Transverse colon (tissue), 4 donors: Measurements from ENCODE around the gene CSNK1G1. TPM values are rescaled to one million over a fixed set of nuclear protein-coding genes. Genes with fewer than 3 reads are reported as not detected.

Experiments
- DNase-seq: peaks from one replicate; pipeline ENCODE4 v3.0.0-alpha.2; 2019
- H3K27ac ChIP-seq, 4 donors: fragments of 200-600 bp; sonication (generic); 2 replicates each; pipeline ENCODE4 v1.5.1; 2016 to 2018; ENCODE audit warnings: inconsistent platforms in 4 of 4
- H3K27me3 ChIP-seq: fragments of 200-600 bp; sonication (generic); 2 replicates; pipeline ENCODE4 v1.5.1; 2017; ENCODE audit warnings: inconsistent platforms
- H3K36me3 ChIP-seq, 4 donors: fragments of 200-600 bp; sonication (generic); 2 replicates each; pipeline ENCODE4 v1.5.1; 2017 to 2019; ENCODE audit warnings: inconsistent platforms in 4 of 4
- H3K4me1 ChIP-seq, 4 donors: fragments of 200-600 bp; sonication (generic); 2 replicates each; pipeline ENCODE4 v1.5.1; 2017 to 2020; ENCODE audit warnings: inconsistent platforms in 4 of 4
- H3K4me3 ChIP-seq, 4 donors: fragments of 200-600 bp; sonication (generic); 1 replicate in 1 of 4; 2 replicates in 3 of 4; pipeline versions ENCODE4 v1.5.1 to v1.6.1; 2017 to 2019; ENCODE audit warnings: inconsistent platforms in 4 of 4
- H3K9me3 ChIP-seq, 2 donors: fragments of 200-600 bp; sonication (generic); 2 replicates each; pipeline ENCODE4 v1.5.1; 2017 to 2019; ENCODE audit warnings: inconsistent platforms in 2 of 2
- CTCF ChIP-seq, 5 experiments: fragments of 200-600 bp in 3 of 5; fragments of 450-650 bp in 2 of 5; sonication (generic) in 3 of 5; IDR thresholded peaks; 1 replicate in 2 of 5; 2 replicates in 3 of 5; pipeline ENCODE4 v1.5.1; 2016 to 2017; ENCODE audit warnings: antibody characterized with exemption in 5 of 5, inconsistent platforms in 3 of 5, mild to moderate bottlenecking in 2 of 5, moderate library complexity in 1 of 5
- EP300 ChIP-seq: sonication (generic); formaldehyde crosslinking; IDR thresholded peaks from one replicate; pipeline ENCODE4 v1.6.1; 2017; ENCODE audit warnings: antibody characterized with exemption, low read depth
- POLR2A ChIP-seq: fragments of 450-650 bp; IDR thresholded peaks from one replicate; pipeline ENCODE4 v1.6.1; 2016; ENCODE audit warnings: antibody characterized with exemption, mild to moderate bottlenecking, moderate library complexity
- POLR2AphosphoS5 ChIP-seq, 3 donors: sonication (generic); formaldehyde crosslinking; IDR thresholded peaks; one replicate each; pipeline ENCODE4 v1.6.1; 2016; ENCODE audit warnings: antibody characterized with exemption in 3 of 3
- WGBS, 2 donors: methylation state at CpG; one replicate each; pipeline ENCODE4 v1.1.5; 2018; ENCODE audit warnings: low coverage in 1 of 2; 5-methylcytosine and 5-hydroxymethylcytosine counted together
- in situ Hi-C, 4 donors: fragments of 200-750 bp; cut with MboI; loops; one replicate each; pipeline versions ENCODE4 v1.15.0 to v1.15.1; 2017; ENCODE audit warnings: low sequenced_read_pairs in 3 of 4, low pct_ligation_motif_present in 1 of 4, low pct_unique_long_range_greater_than_20kb in 1 of 4
- intact Hi-C: fragments of 100-400 bp; cut with DNase I; formaldehyde crosslinking; loops from one replicate; pipeline ENCODE4 v1.15.1; 2023; ENCODE audit warnings: low total_unique reads
- total RNA-seq, 4 donors: library from RNA; depleted of rRNA; stranded (reverse); fragments of >200 nt; gene quantifications; one replicate each; pipeline ENCODE4 v1.1.0, GENCODE V29; 2016

The CSNK1G1 gene
- total RNA-seq, 4 donors from 2014 or later, result 6.2 to 34.4 (median 19.7) TPM

GRCh38 chr15:64205202-64205601, 150.8 kb downstream of the CSNK1G1 start:
- intact Hi-C loops, result loop anchor here (5.0 kb wide), 1 partner anchor 512 kb away; no protein-coding TSS in a partner anchor
- H3K36me3 ChIP-seq, result peaks cover 0 to 25% (median 12%) of the 10 kb centered on the region in 4 donors
- in situ Hi-C loops, result loop anchor here in 2 of 4 donors (10.0 to 25.0 kb wide), 3 partner anchors 157 to 457 kb away; partner anchors contain the start of gene CSNK1G1 (in 1 of the 2)

GRCh38 chr15:64197425-64197824, 158.5 kb downstream of the CSNK1G1 start:
- Histone ChIP-seq H3K9me3 (no peaks in the 10 kb centered on the region), H3K27ac (no peak overlapping the region), H3K36me3 (peaks cover 0 to 12% (median 5%) of the 10 kb centered on the region in 4 donors), H3K4me1 (no peaks in the 10 kb centered on the region), H3K27me3 (no peaks in the 10 kb centered on the region), H3K4me3 (no peak overlapping the region)
- 86 to 91% methylated on average over 1 of the region's 1 CpG for WGBS, 2 donors
- no peak for DNase-seq
- intact Hi-C loops (no loop called here), in situ Hi-C loops (no loop called here)
- TF ChIP-seq CTCF (IDR thresholded peaks at IDR 0.05) (no peak), EP300 (no peak), POLR2A (no peak), POLR2AphosphoS5 (IDR thresholded peaks at IDR 0.05) (no peak)

More at GRCh38 chr15:64205202-64205601, 150.8 kb downstream of the CSNK1G1 start:
- H3K9me3 ChIP-seq, result no peaks in the 10 kb centered on the region
- DNase-seq, result no peak
- H3K4me3 ChIP-seq, result no peak overlapping the region
- no peak overlapping the region for H3K27ac ChIP-seq
- H3K27me3 ChIP-seq, result no peaks in the 10 kb centered on the region
- TF ChIP-seq EP300 (no peak), POLR2AphosphoS5 (IDR thresholded peaks at IDR 0.05) (no peak), CTCF (IDR thresholded peaks at IDR 0.05) (no peak), POLR2A (no peak)
- H3K4me1 ChIP-seq, result no peaks in the 10 kb centered on the region

GRCh38 chr15:64193971-64194370, 162.0 kb downstream of the CSNK1G1 start:
- 91 to 95% methylated on average over 5 to 6 of the region's 6 CpGs for WGBS, 2 donors
- Histone ChIP-seq H3K9me3 (no peaks in the 10 kb centered on the region), H3K4me1 (no peaks in the 10 kb centered on the region), H3K27ac (no peak overlapping the region), H3K36me3 (peaks cover 0 to 5% (median 0%) of the 10 kb centered on the region in 4 donors), H3K4me3 (no peak overlapping the region), H3K27me3 (no peaks in the 10 kb centered on the region)
- in situ Hi-C loops (no loop called here), intact Hi-C loops (no loop called here)
- no peak for DNase-seq
- TF ChIP-seq EP300 (no peak), POLR2AphosphoS5 (IDR thresholded peaks at IDR 0.05) (no peak), POLR2A (no peak), CTCF (IDR thresholded peaks at IDR 0.05) (no peak)

GRCh38 chr15:64191971-64192830, 163.8 kb downstream of the CSNK1G1 start:
- in situ Hi-C loops, result no loop called here
- intact Hi-C loops, result no loop called here
- Histone ChIP-seq H3K4me1 (no peaks in the 10 kb centered on the region), H3K27ac (no peak overlapping the region), H3K36me3 (peaks cover 0 to 5% (median 0%) of the 10 kb centered on the region in 4 donors), H3K4me3 (no peak overlapping the region), H3K9me3 (no peaks in the 10 kb centered on the region), H3K27me3 (no peaks in the 10 kb centered on the region)
- WGBS, 2 donors, result 79 to 95% methylated on average over 2 to 5 of the region's 5 CpGs
- no peak for DNase-seq
- TF ChIP-seq POLR2AphosphoS5 (IDR thresholded peaks at IDR 0.05) (no peak), POLR2A (no peak), EP300 (no peak), CTCF (IDR thresholded peaks at IDR 0.05) (no peak)
